MM.1S (cell line): ENCODE data around the gene PARP1.

Experiments
- DNase-seq: peaks from one replicate; pipeline ENCODE4 v3.0.0-alpha.2; 2015
- H2AFZ ChIP-seq: fragments of 300-600 bp; sonication (generic); 2 replicates; pipeline ENCODE4 v1.6.0; 2016; ENCODE audit warnings: antibody characterized with exemption, low read length
- H3F3A ChIP-seq: fragments of 300-600 bp; sonication (generic); 2 replicates; pipeline ENCODE4 v1.6.1; 2016; ENCODE audit warnings: mild to moderate bottlenecking, antibody characterized with exemption, low read length, moderate library complexity, mixed read lengths; ENCODE audit not compliant: insufficient read depth
- H3K27ac ChIP-seq: fragments of 300-600 bp; sonication (generic); 2 replicates; pipeline ENCODE4 v1.5.1; 2016; ENCODE audit warnings: mild to moderate bottlenecking, low read length
- H3K27me3 ChIP-seq: fragments of 300-600 bp; sonication (generic); replicated peaks from 2 replicates; pipeline ENCODE4 v1.6.0; 2016; ENCODE audit warnings: low read length; ENCODE audit not compliant: insufficient read depth
- H3K36me3 ChIP-seq: fragments of 300-600 bp; sonication (generic); replicated peaks from 2 replicates; pipeline ENCODE4 v1.6.1; 2016; ENCODE audit warnings: mild to moderate bottlenecking, low read length, mixed read lengths; ENCODE audit not compliant: insufficient read depth
- H3K4me1 ChIP-seq: fragments of 300-600 bp; sonication (generic); 2 replicates; pipeline ENCODE4 v1.6.1; 2016; ENCODE audit warnings: low read length, mixed read lengths
- H3K4me2 ChIP-seq: fragments of 300-600 bp; sonication (generic); 2 replicates; pipeline ENCODE4 v1.6.0; 2016; ENCODE audit warnings: low read depth, low read length
- H3K4me3 ChIP-seq: fragments of 300-600 bp; sonication (generic); 2 replicates; pipeline ENCODE4 v1.5.1; 2016; ENCODE audit warnings: low read length, mixed read lengths
- H3K79me2 ChIP-seq: fragments of 300-600 bp; sonication (generic); 2 replicates; pipeline ENCODE4 v1.6.1; 2016; ENCODE audit warnings: mixed run types, low read length, mixed read lengths
- H3K9ac ChIP-seq: fragments of 300-600 bp; sonication (generic); 2 replicates; pipeline ENCODE4 v1.6.1; 2016; ENCODE audit warnings: low read length, mixed read lengths
- H3K9me2 ChIP-seq: fragments of 300-600 bp; sonication (generic); replicated peaks from 2 replicates; pipeline ENCODE4 v1.6.1; 2016; ENCODE audit warnings: mild to moderate bottlenecking, low read length, mixed read lengths; ENCODE audit not compliant: insufficient read depth
- H3K9me3 ChIP-seq: fragments of 300-600 bp; sonication (generic); replicated peaks from 2 replicates; pipeline ENCODE4 v1.6.1; 2016; ENCODE audit warnings: mild to moderate bottlenecking, low read length, mixed read lengths; ENCODE audit not compliant: insufficient read depth
- H4K20me1 ChIP-seq: fragments of 300-600 bp; sonication (generic); 2 replicates; pipeline ENCODE4 v1.6.1; 2016; ENCODE audit warnings: mild to moderate bottlenecking, low read length, moderate library complexity, mixed read lengths; ENCODE audit not compliant: insufficient read depth
- EZH2 ChIP-seq: fragments of 300-600 bp; sonication (generic); optimal IDR thresholded peaks from 2 replicates; pipeline ENCODE3; 2017; ENCODE audit warnings: low read depth, mild to moderate bottlenecking, antibody characterized with exemption, low read length, mixed read lengths
- EZH2phosphoT487 ChIP-seq: fragments of 300-600 bp; sonication (generic); IDR thresholded peaks from 2 replicates; pipeline ENCODE4 v1.6.1; 2018; ENCODE audit warnings: antibody characterized with exemption, low read length
- TF ChIP-seq, protein P1 (sequence below): fragments of 300-600 bp; sonication (generic); IDR thresholded peaks from 2 replicates; pipeline ENCODE4 v1.5.1; 2016; ENCODE audit warnings: antibody characterized with exemption, low read length, mixed read lengths

Gene PARP1

GRCh38 chr1:226424221-226425003, 16.5 kb upstream of the PARP1 start:
- no peaks in the 10 kb centered on the region for H4K20me1 ChIP-seq
- no peak for TF ChIP-seq EZH2
- TF ChIP-seq, protein P1, sequence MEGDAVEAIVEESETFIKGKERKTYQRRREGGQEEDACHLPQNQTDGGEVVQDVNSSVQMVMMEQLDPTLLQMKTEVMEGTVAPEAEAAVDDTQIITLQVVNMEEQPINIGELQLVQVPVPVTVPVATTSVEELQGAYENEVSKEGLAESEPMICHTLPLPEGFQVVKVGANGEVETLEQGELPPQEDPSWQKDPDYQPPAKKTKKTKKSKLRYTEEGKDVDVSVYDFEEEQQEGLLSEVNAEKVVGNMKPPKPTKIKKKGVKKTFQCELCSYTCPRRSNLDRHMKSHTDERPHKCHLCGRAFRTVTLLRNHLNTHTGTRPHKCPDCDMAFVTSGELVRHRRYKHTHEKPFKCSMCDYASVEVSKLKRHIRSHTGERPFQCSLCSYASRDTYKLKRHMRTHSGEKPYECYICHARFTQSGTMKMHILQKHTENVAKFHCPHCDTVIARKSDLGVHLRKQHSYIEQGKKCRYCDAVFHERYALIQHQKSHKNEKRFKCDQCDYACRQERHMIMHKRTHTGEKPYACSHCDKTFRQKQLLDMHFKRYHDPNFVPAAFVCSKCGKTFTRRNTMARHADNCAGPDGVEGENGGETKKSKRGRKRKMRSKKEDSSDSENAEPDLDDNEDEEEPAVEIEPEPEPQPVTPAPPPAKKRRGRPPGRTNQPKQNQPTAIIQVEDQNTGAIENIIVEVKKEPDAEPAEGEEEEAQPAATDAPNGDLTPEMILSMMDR, result peak; percentile 82
- no peak overlapping the region for H3K9ac ChIP-seq
- H3K36me3 ChIP-seq, result no peaks in the 10 kb centered on the region
- no peak overlapping the region for H3K4me3 ChIP-seq
- H3K9me2 ChIP-seq, result no peaks in the 10 kb centered on the region
- H3K9me3 ChIP-seq, result no peaks in the 10 kb centered on the region
- no peaks in the 10 kb centered on the region for H3K79me2 ChIP-seq
- H3K27ac ChIP-seq, result no peak overlapping the region
- peak; percentile 73 for DNase-seq
- 0 out of 2 replicates have a peak overlapping the region, but pooled peaks have one; percentile 1 for H3K4me2 ChIP-seq
- no peak overlapping the region for H2AFZ ChIP-seq
- no peaks in the 10 kb centered on the region for H3K4me1 ChIP-seq
- H3K27me3 ChIP-seq, result no peaks in the 10 kb centered on the region
- no peaks in the 10 kb centered on the region for H3F3A ChIP-seq

- no peaks in the 10 kb centered on the region for H3K27me3 ChIP-seq
- H4K20me1 ChIP-seq, result no peaks in the 10 kb centered on the region
- H3K9ac ChIP-seq, result no peak overlapping the region
- H3K4me2 ChIP-seq, result no peak overlapping the region
- H3K4me1 ChIP-seq, result no peaks in the 10 kb centered on the region
- DNase-seq, result no peak
- H3F3A ChIP-seq, result no peaks in the 10 kb centered on the region
- no peaks in the 10 kb centered on the region for H3K9me2 ChIP-seq
- no peaks in the 10 kb centered on the region for H3K36me3 ChIP-seq
- TF ChIP-seq, protein P1, result no peak
- TF ChIP-seq EZH2phosphoT487 (no peak), EZH2 (no peak)
- H2AFZ ChIP-seq, result no peak overlapping the region
- H3K9me3 ChIP-seq, result no peaks in the 10 kb centered on the region
- no peaks in the 10 kb centered on the region for H3K79me2 ChIP-seq
- H3K27ac ChIP-seq, result no peak overlapping the region
- H3K4me3 ChIP-seq, result no peak overlapping the region
Observed at GRCh38 chr1:226422478-226422877, 14.6 kb upstream of the PARP1 start.

DNA sequence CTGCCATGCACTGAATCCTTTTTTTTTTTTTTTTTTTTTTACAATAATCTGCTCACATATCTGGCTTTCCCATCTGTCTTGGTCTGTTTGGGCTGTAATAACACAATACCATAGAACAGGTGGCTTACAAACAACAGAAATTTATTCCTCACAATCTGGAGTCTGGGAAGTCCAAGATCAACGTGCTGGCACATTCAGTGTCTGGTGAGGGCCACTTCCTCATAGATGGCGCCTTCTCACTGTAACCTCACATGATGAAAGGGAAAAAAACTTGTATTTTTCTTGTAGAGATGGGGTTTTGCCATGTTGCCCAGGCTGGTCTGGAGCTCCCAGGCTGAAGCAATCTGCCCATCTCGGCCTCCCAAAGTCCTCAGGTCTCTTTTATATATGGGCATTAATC, 13.0 kb upstream of the PARP1 start:
- Histone ChIP-seq H3K9ac (no peak overlapping the region), H4K20me1 (no peaks in the 10 kb centered on the region), H3K4me1 (no peaks in the 10 kb centered on the region), H3K4me3 (no peak overlapping the region), H3K4me2 (no peak overlapping the region), H3K9me2 (no peaks in the 10 kb centered on the region), H3F3A (no peaks in the 10 kb centered on the region), H3K9me3 (no peaks in the 10 kb centered on the region), H3K79me2 (no peaks in the 10 kb centered on the region), H3K27ac (no peak overlapping the region), H3K27me3 (no peaks in the 10 kb centered on the region), H2AFZ (no peak overlapping the region), H3K36me3 (no peaks in the 10 kb centered on the region)
- no peak for DNase-seq
- TF ChIP-seq EZH2phosphoT487, result no peak
- TF ChIP-seq, protein P1, result no peak
- no peak for TF ChIP-seq EZH2
